Measurements from ENCODE around the gene EXOC3L4.

Gene EXOC3L4

GRCh38 chr14:103103461-103104388 lies 9.2 kb downstream of the EXOC3L4 start (continued):
- TF ChIP-seq ZNF132 (tag by site-specific recombination; IDR thresholded peaks at IDR 0.05; ENCODE audit: borderline replicate concordance) = no peak
- TF ChIP-seq ZNF391 (tag by site-specific recombination; IDR thresholded peaks at IDR 0.05; ENCODE audit: borderline replicate concordance, low read depth) = 0 out of 2 replicates have a peak, but pooled peaks have one; percentile 27
- TF ChIP-seq ZBTB1 (tag by site-specific recombination; IDR thresholded peaks at IDR 0.05) = no peak

- POLR2A ChIA-PET = no interaction called here
- TF ChIP-seq ZNF621 (tag by site-specific recombination; IDR thresholded peaks at IDR 0.05) (no peak), GLIS2 (tag by site-specific recombination; IDR thresholded peaks at IDR 0.05) (peak; percentile 24; the same call in 1 of the 2 replicates)
- H3K9me3 ChIP-seq (ENCODE audit: control insufficient read depth, insufficient read depth, low read depth, low read length) = no peaks in the 10 kb centered on the region
- no peaks in the 10 kb centered on the region for H3K4me1 ChIP-seq (ENCODE audit: control insufficient read depth, insufficient read depth, low read length)
- no peaks in the 10 kb centered on the region for H3K36me3 ChIP-seq (ENCODE audit: control insufficient read depth in 2 of 2, insufficient read depth in 1 of 2, low read length in 2 of 2)
- no peak overlapping the region for H3K27ac ChIP-seq (ENCODE audit: extremely low read depth, low read depth, low read length)
- no peak overlapping the region for H3K4me3 ChIP-seq (ENCODE audit: low read depth, low read length)
- CTCF ChIA-PET = interaction anchor here (0.6 to 4.6 kb wide), 42 partner anchors 9 to 1342 kb away, joined by 3 to 80 read pairs (median 6); partner anchors contain the start of genes EXOC3L4, LBHD2 and TNFAIP2
These were observed 9.8 kb downstream of the EXOC3L4 start for GRCh38 chr14:103104389-103104653.

- H3K4me3 ChIP-seq (ENCODE audit: low read depth, low read length) = no peak overlapping the region
- no peaks in the 10 kb centered on the region for H3K4me1 ChIP-seq (ENCODE audit: control insufficient read depth, insufficient read depth, low read length)
- ChIA-PET POLR2A (no interaction called here), CTCF (interaction anchor here (0.6 to 4.6 kb wide), 54 partner anchors 9 to 442 kb away, joined by 3 to 80 read pairs (median 5); partner anchors contain the start of genes EXOC3L4, LBHD2 and TNFAIP2)
- no peaks in the 10 kb centered on the region for H3K36me3 ChIP-seq (ENCODE audit: control insufficient read depth in 2 of 2, insufficient read depth in 1 of 2, low read length in 2 of 2)
- no peaks in the 10 kb centered on the region for H3K9me3 ChIP-seq (ENCODE audit: control insufficient read depth, insufficient read depth, low read depth, low read length)
- no peak overlapping the region for H3K27ac ChIP-seq (ENCODE audit: extremely low read depth, low read depth, low read length)
- TF ChIP-seq ZNF112 (tag by site-specific recombination; IDR thresholded peaks at IDR 0.05) = no peak
- no peak; the same call in 1 of the 2 replicates for TF ChIP-seq ZNF302 (tag by site-specific recombination; IDR thresholded peaks at IDR 0.05; ENCODE audit: low read depth)
- TF ChIP-seq ZSCAN23 (tag by site-specific recombination; IDR thresholded peaks at IDR 0.05) = peak; percentile 85; the same call in 1 of the 2 replicates
- peak; percentile 92 for TF ChIP-seq ZNF266 (tag by site-specific recombination; IDR thresholded peaks at IDR 0.05; ENCODE audit: low read depth)
- no peak for TF ChIP-seq OVOL3 (tag by site-specific recombination; IDR thresholded peaks at IDR 0.05)
- TF ChIP-seq ZFP69B (tag by site-specific recombination; IDR thresholded peaks at IDR 0.05) = peak; percentile 89
- peak; percentile 30; the same call in 1 of the 2 replicates for TF ChIP-seq ZNF394 (tag by site-specific recombination; IDR thresholded peaks at IDR 0.05; ENCODE audit: borderline replicate concordance)
- TF ChIP-seq ZNF654 (tag by site-specific recombination; IDR thresholded peaks at IDR 0.05; ENCODE audit: low read depth) = peak; percentile 97
- peak; percentile 77; the same call in 1 of the 2 replicates for TF ChIP-seq ZNF416 (tag by site-specific recombination; IDR thresholded peaks at IDR 0.05)
- TF ChIP-seq ZNF292 (tag by site-specific recombination; IDR thresholded peaks at IDR 0.05; ENCODE audit: borderline replicate concordance, low read depth) = no peak
- no peak for TF ChIP-seq ZFP37 (tag by site-specific recombination; IDR thresholded peaks at IDR 0.05)
- TF ChIP-seq PRDM4 (tag by site-specific recombination; IDR thresholded peaks at IDR 0.05) = no peak
- peak; percentile 95 for TF ChIP-seq ZEB2 (tag by site-specific recombination; IDR thresholded peaks at IDR 0.05)
- peak; percentile 67 for TF ChIP-seq ZNF157 (tag by site-specific recombination; IDR thresholded peaks at IDR 0.05)
- TF ChIP-seq ZNF433 (tag by site-specific recombination; IDR thresholded peaks at IDR 0.05; ENCODE audit: low read depth) = no peak
- TF ChIP-seq SALL2 (tag by site-specific recombination; IDR thresholded peaks at IDR 0.05; ENCODE audit: borderline replicate concordance) = peak; percentile 80; the same call in 1 of the 2 replicates
- peak; percentile 57; the same call in 1 of the 2 replicates for TF ChIP-seq ZNF449 (tag by site-specific recombination; IDR thresholded peaks at IDR 0.05)
- TF ChIP-seq ZFHX2 (tag by site-specific recombination; conservative IDR thresholded peaks at IDR 0.05) = peak; percentile 98
- peak; percentile 56; the same call in 1 of the 2 replicates for TF ChIP-seq ZNF211 (tag by site-specific recombination; IDR thresholded peaks at IDR 0.05; ENCODE audit: low read depth)
- TF ChIP-seq ZSCAN5A (tag by site-specific recombination; IDR thresholded peaks at IDR 0.05) = peak; percentile 69
- TF ChIP-seq ZNF792 (tag by site-specific recombination; IDR thresholded peaks at IDR 0.05) = peak; percentile 93
These were observed 10.3 kb downstream of the EXOC3L4 start for GRCh38 chr14:103104654-103105452.
